ENCODE results near the gene GTF2I.
"Not testable (repeated sequence)": the region's sequence is repeated elsewhere in the genome, so short reads cannot be mapped to it uniquely, and the experiment has no call there.

- TF ChIP-seq, protein P1, sequence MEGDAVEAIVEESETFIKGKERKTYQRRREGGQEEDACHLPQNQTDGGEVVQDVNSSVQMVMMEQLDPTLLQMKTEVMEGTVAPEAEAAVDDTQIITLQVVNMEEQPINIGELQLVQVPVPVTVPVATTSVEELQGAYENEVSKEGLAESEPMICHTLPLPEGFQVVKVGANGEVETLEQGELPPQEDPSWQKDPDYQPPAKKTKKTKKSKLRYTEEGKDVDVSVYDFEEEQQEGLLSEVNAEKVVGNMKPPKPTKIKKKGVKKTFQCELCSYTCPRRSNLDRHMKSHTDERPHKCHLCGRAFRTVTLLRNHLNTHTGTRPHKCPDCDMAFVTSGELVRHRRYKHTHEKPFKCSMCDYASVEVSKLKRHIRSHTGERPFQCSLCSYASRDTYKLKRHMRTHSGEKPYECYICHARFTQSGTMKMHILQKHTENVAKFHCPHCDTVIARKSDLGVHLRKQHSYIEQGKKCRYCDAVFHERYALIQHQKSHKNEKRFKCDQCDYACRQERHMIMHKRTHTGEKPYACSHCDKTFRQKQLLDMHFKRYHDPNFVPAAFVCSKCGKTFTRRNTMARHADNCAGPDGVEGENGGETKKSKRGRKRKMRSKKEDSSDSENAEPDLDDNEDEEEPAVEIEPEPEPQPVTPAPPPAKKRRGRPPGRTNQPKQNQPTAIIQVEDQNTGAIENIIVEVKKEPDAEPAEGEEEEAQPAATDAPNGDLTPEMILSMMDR (IDR thresholded peaks at IDR 0.05), result not testable (repeated sequence)
- not testable (repeated sequence) for TF ChIP-seq POLR2A (IDR thresholded peaks at IDR 0.05)
Observed at GRCh38 chr7:74775111-74775510, 117.6 kb downstream of the GTF2I start.
